ENCODE results near the gene DCHS1.

DCHS1 gene

GRCh38 chr11:6646918-6647679, 8.5 kb downstream of the DCHS1 start:
- DNase-seq (ENCODE audit: low read depth) = peak; percentile 43

DNA sequence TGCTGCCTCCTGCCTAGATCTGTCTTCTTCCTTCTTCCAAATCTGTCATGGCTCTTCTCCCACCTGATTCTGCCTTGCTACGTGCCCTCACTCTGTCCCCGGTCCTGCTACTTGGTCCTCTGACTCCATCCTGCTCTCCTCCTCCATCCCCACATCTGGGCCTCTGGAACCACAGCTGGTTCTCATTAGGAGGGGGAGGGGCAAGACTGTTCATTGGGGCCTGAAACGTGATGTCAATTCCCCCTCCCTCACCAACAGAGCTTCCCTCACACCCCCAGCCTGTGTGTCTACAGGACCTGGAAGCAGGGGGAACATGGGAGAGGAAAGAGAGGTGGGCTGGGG, 9.1 kb downstream of the DCHS1 start:
- DNase-seq (ENCODE audit: low read depth) = peak; percentile 15

DNA sequence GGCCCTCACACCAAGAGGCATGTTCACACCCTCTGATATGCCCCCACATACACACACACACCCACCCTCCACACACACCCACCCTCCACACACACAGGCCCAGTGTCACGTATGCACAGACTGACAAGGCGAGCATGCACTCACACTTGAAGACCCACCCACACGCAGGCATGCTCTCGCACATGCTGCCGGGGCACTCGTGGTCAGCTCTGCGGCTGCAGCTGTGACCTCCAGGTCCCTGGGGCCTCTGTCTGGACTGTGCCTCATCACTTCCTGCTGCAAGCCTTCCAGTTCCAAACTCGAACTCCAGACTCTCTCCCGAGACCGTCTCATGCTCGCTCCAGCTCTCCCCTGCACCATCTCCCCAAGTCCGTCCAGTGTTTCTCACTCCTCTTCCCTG, 9.5 kb downstream of the DCHS1 start:
- peak; percentile 80 for DNase-seq (ENCODE audit: low read depth)

- DNase-seq (ENCODE audit: low read depth) = no peak
Measured at GRCh38 chr11:6642957-6643356, 12.7 kb downstream of the DCHS1 start.

GRCh38 chr11:6640985-6641701, 14.5 kb downstream of the DCHS1 start:
- no peak for DNase-seq (ENCODE audit: low read depth)

- no peak for DNase-seq (ENCODE audit: low read depth)
Measured at GRCh38 chr11:6640036-6640984, 15.3 kb downstream of the DCHS1 start.

- DNase-seq (ENCODE audit: low read depth) = no peak
Measured at GRCh38 chr11:6638429-6638828, 17.2 kb downstream of the DCHS1 start.

- DNase-seq (ENCODE audit: low read depth) = peak; percentile 81
Measured at GRCh38 chr11:6637871-6638270, 17.7 kb downstream of the DCHS1 start.

DNA sequence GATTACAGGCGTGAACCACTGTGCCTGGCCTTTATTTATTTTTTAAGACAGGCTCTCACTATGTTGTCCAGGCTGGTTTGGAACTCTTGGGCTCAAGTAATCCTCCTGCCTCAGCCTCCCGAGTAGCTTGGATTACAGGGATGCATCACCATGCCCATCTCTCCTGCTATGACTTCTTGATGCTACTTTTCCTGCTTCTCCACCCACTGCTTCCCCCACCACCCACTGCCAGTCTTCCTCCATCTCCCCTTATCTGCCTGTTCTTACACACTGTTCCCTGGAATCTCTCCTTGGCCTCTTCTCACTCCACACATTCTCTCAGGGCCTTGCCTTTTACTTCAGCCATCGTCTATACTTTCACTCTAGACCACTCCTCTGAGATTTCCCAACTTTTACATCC, 19.1 kb downstream of the DCHS1 start:
- no peak for DNase-seq (ENCODE audit: low read depth)

GRCh38 chr11:6635082-6635932, 20.3 kb downstream of the DCHS1 start:
- DNase-seq (ENCODE audit: low read depth) = no peak

DNA sequence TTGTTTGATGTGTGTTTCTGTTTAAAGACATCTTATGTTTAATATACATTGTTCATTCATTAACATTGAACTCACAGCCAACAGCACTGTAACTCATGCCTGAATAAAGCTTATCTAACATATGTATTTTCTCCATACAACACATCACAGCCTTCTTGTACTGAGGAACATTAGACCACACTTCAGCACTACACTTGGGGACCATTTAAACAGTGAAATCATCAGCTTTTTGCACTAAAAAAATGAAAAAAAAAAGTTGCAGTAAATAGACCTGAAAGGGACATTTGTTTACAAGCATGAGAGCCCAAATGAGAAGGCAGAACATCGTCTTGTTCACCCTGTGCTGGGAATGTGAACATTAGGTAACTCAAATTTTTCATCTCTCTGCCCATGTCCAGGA, 21.1 kb downstream of the DCHS1 start:
- DNase-seq (ENCODE audit: low read depth) = no peak

DNA sequence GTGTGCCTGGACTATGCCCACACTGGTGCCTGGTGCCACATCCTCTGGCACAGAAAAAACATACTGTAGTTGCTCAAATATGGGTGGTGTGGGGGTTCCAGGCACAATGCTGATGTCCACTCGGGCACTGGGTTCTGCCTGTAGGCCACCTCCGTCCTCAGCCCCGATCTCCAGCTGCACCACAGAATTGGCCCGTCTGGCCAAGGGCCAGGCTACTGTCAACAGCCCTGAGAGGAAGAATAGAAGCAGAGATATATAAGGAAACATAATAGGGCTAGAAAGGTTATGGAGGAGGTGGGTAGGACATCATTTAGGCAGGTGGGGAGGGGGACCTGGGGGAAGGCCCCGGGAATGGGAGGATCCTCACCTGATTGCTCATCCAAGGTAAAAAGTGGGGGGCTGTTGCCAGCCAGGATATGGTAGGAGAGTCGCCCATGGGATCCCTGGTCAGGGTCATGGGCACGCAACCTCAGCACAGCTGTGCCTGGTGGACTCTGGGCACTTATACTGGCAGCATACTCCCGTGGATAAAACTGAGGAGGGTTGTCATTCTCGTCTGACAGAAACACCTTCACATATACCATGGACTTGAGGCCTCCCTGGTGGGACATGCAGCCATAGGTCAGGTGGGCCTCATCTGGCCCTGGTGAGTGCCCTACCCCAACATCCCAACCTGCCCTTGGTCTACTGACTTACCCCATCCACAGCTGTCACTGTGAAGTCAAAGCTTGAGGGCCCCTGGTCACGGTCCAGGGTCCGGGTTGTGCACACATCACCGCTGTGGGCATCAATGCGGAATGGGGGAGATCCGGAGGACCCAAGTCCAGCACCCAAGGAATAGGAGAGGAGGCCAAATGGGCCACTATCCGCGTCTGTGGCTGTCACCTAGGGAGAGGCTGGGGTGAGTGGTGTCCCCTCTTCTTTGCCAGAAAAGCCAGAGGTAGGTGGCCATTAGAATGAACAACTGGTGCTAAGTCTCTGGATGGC, 21.9 kb downstream of the DCHS1 start:
- no peak for DNase-seq (ENCODE audit: low read depth)

DNA sequence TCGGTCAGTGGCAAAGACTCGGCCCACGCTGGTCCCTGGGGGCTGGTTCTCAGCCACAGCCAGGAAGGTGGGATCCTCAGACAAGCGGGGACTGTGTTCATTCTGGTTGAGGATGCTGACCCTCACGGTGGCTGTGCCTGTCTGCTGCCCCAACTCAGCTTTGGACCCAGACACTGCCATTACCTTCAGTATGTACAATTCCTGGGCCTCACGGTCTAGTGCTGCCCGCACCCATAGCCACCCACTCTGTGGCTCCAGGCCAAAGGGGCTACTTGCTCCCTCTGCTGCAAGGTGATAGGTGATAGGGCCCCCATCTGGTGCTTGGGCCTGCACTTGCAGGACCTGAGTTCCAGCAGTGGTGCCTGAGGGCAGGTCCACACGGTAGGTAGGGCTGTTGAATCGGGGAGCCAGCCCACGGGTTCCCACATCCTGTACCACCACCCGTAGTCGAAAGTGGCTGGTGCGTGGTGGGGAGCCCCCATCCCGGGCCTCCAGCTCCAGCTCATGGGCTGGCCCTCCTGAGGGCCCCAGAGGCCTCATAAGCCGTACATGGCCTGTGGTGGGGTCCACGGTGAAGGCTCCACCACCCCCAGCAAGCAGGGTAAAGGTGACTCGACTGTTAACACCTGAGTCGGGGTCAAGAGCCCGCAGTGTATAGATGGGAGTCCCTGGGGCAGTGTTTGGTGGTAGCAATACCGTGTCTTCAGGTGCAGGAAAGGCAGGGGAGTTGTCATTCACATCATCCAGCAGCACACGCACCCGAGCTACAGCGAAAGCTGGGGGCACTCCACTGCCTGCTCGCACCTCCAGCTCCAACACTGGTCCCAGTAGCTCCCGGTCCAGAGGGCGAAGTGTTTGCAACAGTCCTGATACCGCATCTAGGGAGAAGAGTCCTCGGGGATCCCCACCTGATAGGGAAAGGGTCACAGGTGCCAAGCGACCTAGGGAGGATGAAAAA, 23.2 kb downstream of the DCHS1 start:
- DNase-seq (ENCODE audit: low read depth) = no peak

DNA sequence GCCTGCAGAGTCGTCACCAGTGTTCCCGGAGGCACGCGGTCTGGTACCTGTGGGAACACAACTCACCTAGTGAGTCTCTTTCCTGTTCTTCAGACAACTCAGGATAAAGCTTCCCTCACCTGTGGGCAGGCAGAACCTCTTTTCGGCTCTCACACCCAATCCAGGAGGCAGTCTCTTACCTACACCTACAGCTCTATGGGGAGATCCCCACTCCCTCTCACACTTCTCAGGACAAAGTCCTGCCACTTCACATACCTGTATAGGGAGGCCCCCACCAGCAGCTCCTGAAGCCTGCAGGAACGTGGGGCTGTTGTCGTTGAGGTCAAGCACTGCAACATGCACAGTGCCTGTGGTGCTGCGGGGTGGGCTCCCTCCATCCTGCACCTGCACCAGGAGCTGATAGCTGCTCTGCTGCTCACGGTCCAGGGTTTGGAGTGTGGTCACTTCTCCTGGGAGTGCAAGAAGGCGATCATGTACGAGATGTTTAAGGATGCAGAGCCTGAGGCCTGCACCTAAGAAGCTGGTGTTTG, 24.2 kb downstream of the DCHS1 start:
- DNase-seq (ENCODE audit: low read depth) = no peak

DNA sequence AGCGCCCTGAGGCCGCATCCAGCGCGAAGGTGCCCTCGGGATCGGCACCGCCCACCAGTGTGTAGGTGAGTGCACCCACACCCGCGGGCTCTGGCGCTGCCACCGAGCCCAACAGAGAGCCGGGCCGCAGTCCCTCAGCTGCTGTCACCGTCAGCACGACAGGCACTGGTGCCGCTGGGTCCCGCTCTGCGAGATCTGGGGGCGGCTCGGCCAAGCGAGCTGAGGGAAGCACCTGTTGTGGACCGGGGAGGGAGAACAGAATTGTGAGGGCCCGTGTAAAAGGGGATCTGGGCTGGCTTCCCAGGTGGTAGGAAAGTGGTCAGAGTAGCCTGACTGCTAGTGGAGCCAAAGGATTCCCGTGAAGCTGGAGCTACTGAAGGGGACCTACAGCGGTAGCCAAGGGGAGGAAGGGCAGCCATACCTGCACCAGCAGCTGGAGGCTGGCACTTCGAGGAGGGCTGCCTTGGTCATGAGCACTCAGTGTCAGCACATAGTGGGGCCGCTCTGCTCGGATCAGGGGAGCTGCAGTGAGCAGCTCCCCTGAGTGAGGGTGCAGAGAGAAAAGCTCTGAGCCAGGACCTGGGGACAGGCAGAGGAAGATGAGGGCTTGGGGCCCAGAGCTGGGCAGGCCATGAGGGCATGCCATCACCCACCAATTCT, 24.8 kb downstream of the DCHS1 start:
- DNase-seq (ENCODE audit: low read depth) = no peak

DNA sequence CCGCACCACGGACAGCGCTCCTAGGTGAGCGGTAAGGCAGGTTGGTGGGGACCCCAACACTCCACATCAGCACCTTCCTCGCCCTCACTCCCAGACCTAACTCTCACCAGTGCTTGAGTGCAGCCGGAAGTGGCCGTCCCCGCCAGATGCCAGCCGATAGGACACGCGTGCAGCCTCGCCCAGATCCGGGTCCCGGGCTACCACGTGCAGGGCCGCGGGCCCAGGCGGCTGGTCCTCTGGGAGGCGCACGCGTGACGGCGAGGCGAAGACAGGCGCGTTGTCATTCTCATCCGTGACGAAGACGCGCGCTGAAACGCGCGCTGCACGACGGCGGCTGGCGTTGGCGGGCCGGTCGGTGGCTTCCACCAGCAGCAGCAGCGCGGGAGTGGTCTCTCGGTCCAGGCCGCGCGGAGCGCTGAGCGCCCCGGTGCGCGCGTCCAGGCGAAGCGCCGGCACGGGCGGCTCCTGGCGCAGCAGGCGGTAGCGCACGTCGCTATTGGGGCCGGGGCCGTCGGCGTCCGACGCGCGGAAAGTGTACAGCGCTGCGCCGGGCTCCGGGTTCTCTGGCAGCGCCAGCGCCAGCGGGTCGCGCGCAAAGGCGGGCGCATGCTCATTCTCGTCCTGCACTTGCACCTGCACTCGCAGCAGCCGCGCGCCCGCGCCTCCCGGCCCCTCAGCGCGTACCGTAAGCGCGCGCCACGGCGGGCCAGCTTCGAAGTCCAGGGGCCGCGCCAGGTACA, 25.5 kb downstream of the DCHS1 start:
- DNase-seq (ENCODE audit: low read depth) = no peak

- no peak for DNase-seq (ENCODE audit: low read depth)
Measured at GRCh38 chr11:6629573-6629891, 26.1 kb downstream of the DCHS1 start.

DNA sequence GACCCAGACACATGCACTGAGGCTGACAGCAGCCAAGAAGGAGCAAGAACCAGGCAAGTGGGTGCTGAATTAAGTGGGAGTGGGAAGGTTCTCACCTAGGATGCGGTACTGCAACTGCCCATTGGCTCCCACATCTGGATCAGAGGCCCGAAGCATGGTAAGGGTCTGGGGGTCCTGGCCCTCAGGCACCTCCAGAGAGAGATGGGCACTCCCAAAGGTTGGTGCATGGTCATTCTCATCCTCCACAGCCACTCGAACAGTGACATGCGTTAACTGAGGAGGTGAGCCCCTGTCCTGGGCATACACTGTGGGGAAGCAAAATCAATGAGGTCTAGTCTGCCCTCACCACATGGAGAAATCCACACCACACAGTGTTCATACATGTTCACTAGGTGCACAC, 27.1 kb downstream of the DCHS1 start:
- no peak for DNase-seq (ENCODE audit: low read depth)

Data from iris pigment epithelial cell (primary cell).